ENCODE measurements around the gene RNASET2.

DNA sequence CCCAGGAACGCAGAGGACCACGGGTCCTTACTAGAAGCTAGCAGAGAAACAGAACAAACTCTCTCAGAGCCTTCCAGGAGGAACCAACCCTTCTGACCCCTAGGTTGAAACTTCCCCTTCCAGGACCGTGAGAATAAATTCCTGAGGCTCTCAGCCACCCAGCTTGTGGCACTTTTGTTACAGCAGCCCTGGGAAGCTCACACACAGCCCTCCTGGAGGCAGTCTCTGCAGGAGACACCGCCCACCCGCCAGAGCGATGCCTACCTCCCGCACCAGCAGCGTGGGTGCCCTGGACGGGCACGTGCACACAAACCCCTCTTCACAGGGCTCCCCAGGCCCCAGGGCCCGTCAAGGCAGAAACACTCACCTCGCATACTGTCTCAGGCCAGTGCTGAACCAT lies 4.2 kb downstream of the RNASET2 start:
- TF ChIP-seq, protein P1, sequence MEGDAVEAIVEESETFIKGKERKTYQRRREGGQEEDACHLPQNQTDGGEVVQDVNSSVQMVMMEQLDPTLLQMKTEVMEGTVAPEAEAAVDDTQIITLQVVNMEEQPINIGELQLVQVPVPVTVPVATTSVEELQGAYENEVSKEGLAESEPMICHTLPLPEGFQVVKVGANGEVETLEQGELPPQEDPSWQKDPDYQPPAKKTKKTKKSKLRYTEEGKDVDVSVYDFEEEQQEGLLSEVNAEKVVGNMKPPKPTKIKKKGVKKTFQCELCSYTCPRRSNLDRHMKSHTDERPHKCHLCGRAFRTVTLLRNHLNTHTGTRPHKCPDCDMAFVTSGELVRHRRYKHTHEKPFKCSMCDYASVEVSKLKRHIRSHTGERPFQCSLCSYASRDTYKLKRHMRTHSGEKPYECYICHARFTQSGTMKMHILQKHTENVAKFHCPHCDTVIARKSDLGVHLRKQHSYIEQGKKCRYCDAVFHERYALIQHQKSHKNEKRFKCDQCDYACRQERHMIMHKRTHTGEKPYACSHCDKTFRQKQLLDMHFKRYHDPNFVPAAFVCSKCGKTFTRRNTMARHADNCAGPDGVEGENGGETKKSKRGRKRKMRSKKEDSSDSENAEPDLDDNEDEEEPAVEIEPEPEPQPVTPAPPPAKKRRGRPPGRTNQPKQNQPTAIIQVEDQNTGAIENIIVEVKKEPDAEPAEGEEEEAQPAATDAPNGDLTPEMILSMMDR (IDR thresholded peaks at IDR 0.05; ENCODE audit: insufficient read depth, low read length): no peak
- TF ChIP-seq POLR2AphosphoS5 (IDR thresholded peaks at IDR 0.05; ENCODE audit: low read depth) (no peak), SPI1 (IDR thresholded peaks at IDR 0.05; ENCODE audit: borderline replicate concordance, low read depth) (no peak)

All from HL-60 (cell line).